HCT116 (cell line): ENCODE results near the gene VGLL2. TPM values are rescaled to one million over a fixed set of nuclear protein-coding genes. Genes with fewer than 3 reads are reported as not detected.

Experiments used
- ATAC-seq: fragments of 200-7000 bp; cut with Tn5 transposase; 2 replicates; pipeline ENCODE4 v1.9.1; 2020; ENCODE audit warnings: mild to moderate bottlenecking, moderate library complexity
- BruUV-seq: library from RNA; stranded (reverse); fragments of 400-500 nt; replicated peaks from 2 replicates; lab custom pipeline; 2021; lab: Mats Ljungman, UMichigan
- CTCF ChIA-PET: fragments of 300-600 bp; sonication (Branson Sonifier 250); formaldehyde crosslinking; loops from one replicate; lab custom pipeline; 2021; ENCODE audit warnings: antibody characterized with exemption; lab: Charles Lee
- POLR2A ChIA-PET: fragments of 300-600, 350-600 bp; sonication (Branson Sonifier 250); formaldehyde crosslinking; loops from one replicate; lab custom pipeline; 2021; ENCODE audit warnings: antibody characterized with exemption; lab: Charles Lee
- RAD21 ChIA-PET, 2 experiments: fragments of 300-600 bp; sonication (Branson Sonifier 250); formaldehyde crosslinking; loops; one replicate each; lab custom pipeline; 2023; ENCODE audit warnings: low total read pairs in 2 of 2; ENCODE audit not compliant: uncharacterized antibody in 2 of 2, unreplicated experiment in 2 of 2, low non-redundant PET in 1 of 2; lab: Charles Lee
- DNase-seq: peaks from one replicate; pipeline ENCODE4 v3.0.0-alpha.2; 2010; ENCODE audit warnings: low read depth, low spot score
- H2AFZ ChIP-seq: fragments of 200-600 bp; shearing (Covaris generic), sonication (generic); 2 replicates; pipeline ENCODE4 v1.6.1; 2017; ENCODE audit warnings: low read depth, mixed run types, mixed read lengths, antibody characterized with exemption, low read length; ENCODE audit not compliant: poor library complexity, severe bottlenecking
- H3K27ac ChIP-seq: 2 replicates; pipeline ENCODE4 v1.5.1; 2012; ENCODE audit warnings: low read depth, low read length
- H3K27me3 ChIP-seq: fragments of 200-600 bp; sonication (generic); 2 replicates; pipeline ENCODE4 v1.6.1; 2016; ENCODE audit warnings: mixed run types, low read length, mixed read lengths; ENCODE audit not compliant: insufficient read depth
- H3K36me3 ChIP-seq, 2 experiments: fragments of 200-500 bp in 1 of 2; fragments of 200-600 bp in 1 of 2; sonication (Bioruptor generic) in 1 of 2; sonication (generic) in 1 of 2; 2 replicates each; pipeline versions ENCODE4 v1.5.1 to v1.6.1; 2014 to 2016; ENCODE audit warnings: low read length in 2 of 2, inconsistent platforms in 1 of 2, mixed read lengths in 1 of 2, mixed run types in 1 of 2; ENCODE audit not compliant: insufficient read depth in 2 of 2, control insufficient read depth in 1 of 2
- H3K4me1 ChIP-seq, 2 experiments: fragments of 200-600 bp in 1 of 2; sonication (generic) in 1 of 2; 2 replicates each; pipeline versions ENCODE4 v1.5.1 to v1.6.1; 2012 to 2017; ENCODE audit warnings: low read length in 2 of 2, inconsistent platforms in 1 of 2, mild to moderate bottlenecking in 1 of 2, mixed read lengths in 1 of 2, mixed run types in 1 of 2, moderate library complexity in 1 of 2; ENCODE audit not compliant: insufficient read depth in 2 of 2, control insufficient read depth in 1 of 2
- H3K4me2 ChIP-seq: fragments of 200-600 bp; sonication (generic); 2 replicates; pipeline ENCODE4 v1.6.1; 2017; ENCODE audit warnings: mixed run types, low read length, mixed read lengths
- H3K4me3 ChIP-seq, 2 experiments: fragments of 200-600 bp in 1 of 2; sonication (generic) in 1 of 2; replicated peaks in 1 of 2; 2 replicates each; pipeline ENCODE4 v1.5.1; 2011 to 2016; ENCODE audit warnings: low read length in 2 of 2, control low read depth in 1 of 2, low read depth in 1 of 2, mild to moderate bottlenecking in 1 of 2, mixed read lengths in 1 of 2, mixed run types in 1 of 2
- H3K79me2 ChIP-seq: fragments of 200-600 bp; sonication (generic); 2 replicates; pipeline ENCODE4 v1.6.1; 2017; ENCODE audit warnings: mild to moderate bottlenecking, mixed run types, low read length, moderate library complexity, mixed read lengths; ENCODE audit not compliant: insufficient read depth
- H3K9ac ChIP-seq: fragments of 200-600 bp; sonication (generic); 2 replicates; pipeline ENCODE4 v1.6.1; 2016; ENCODE audit warnings: low read length, mixed read lengths
- H3K9me2 ChIP-seq: fragments of 200-600 bp; sonication (generic), shearing (Covaris generic); 2 replicates; pipeline ENCODE4 v1.6.1; 2017; ENCODE audit warnings: mixed run types, mild to moderate bottlenecking, moderate library complexity; ENCODE audit not compliant: insufficient read depth
- H3K9me3 ChIP-seq, 2 experiments: fragments of 200-500 bp in 1 of 2; fragments of 200-600 bp in 1 of 2; sonication (Bioruptor generic) in 1 of 2; sonication (generic) in 1 of 2; 2 replicates each; pipeline ENCODE4 v1.6.1; 2014 to 2017; ENCODE audit warnings: low read length in 2 of 2, mixed read lengths in 2 of 2, inconsistent platforms in 1 of 2, low read depth in 1 of 2, mild to moderate bottlenecking in 1 of 2, mixed run types in 1 of 2, moderate library complexity in 1 of 2; ENCODE audit not compliant: control insufficient read depth in 1 of 2, insufficient read depth in 1 of 2
- H4K20me1 ChIP-seq: fragments of 200-600 bp; sonication (generic), shearing (Covaris generic); 2 replicates; pipeline ENCODE4 v1.6.1; 2017; ENCODE audit warnings: mixed run types, mild to moderate bottlenecking, moderate library complexity; ENCODE audit not compliant: insufficient read depth
- CEBPB ChIP-seq: IDR thresholded peaks from 2 replicates; pipeline ENCODE4 v1.6.1; 2012; ENCODE audit warnings: low read depth
- CTCF ChIP-seq, 3 experiments: fragments of 200-600 bp in 1 of 3; sonication (generic) in 1 of 3; IDR thresholded peaks in 2 of 3; conservative IDR thresholded peaks in 1 of 3; 2 replicates each; pipeline ENCODE4 v1.5.1; 2012 to 2017; ENCODE audit warnings: low read depth in 2 of 3, low read length in 2 of 3, antibody characterized with exemption in 1 of 3, borderline replicate concordance in 1 of 3, control low read depth in 1 of 3, mild to moderate bottlenecking in 1 of 3, mixed read lengths in 1 of 3, mixed run types in 1 of 3, moderate library complexity in 1 of 3; ENCODE audit not compliant: insufficient read depth in 1 of 3
- EGR1 ChIP-seq: IDR thresholded peaks from 2 replicates; pipeline ENCODE4 v1.6.1; 2012; ENCODE audit warnings: low read depth
- ELF1 ChIP-seq: IDR thresholded peaks from 2 replicates; pipeline ENCODE4 v1.6.1; 2012; ENCODE audit warnings: low read depth, borderline replicate concordance
- EZH2phosphoT487 ChIP-seq: fragments of 200-600 bp; IDR thresholded peaks from 2 replicates; pipeline ENCODE4 v1.6.1; 2018; ENCODE audit warnings: antibody characterized with exemption, borderline replicate concordance
- MAX ChIP-seq: IDR thresholded peaks from 2 replicates; pipeline ENCODE4 v1.6.1; 2012
- POLR2A ChIP-seq: IDR thresholded peaks from 2 replicates; pipeline ENCODE4 v1.7.0; 2011; ENCODE audit warnings: borderline replicate concordance; ENCODE audit not compliant: insufficient read depth, insufficient read length; ENCODE audit errors: extremely low read depth
- POLR2AphosphoS5 ChIP-seq: IDR thresholded peaks from 2 replicates; pipeline ENCODE4 v1.6.1; 2011; ENCODE audit warnings: mild to moderate bottlenecking, low read depth, low read length, moderate library complexity
- RAD21 ChIP-seq: IDR thresholded peaks from 2 replicates; pipeline ENCODE4 v1.6.1; 2012; ENCODE audit warnings: low read depth, mild to moderate bottlenecking
- YY1 ChIP-seq: IDR thresholded peaks from 2 replicates; pipeline ENCODE4 v1.6.1; 2011; ENCODE audit warnings: low read length, low read depth, moderate library complexity, mild to moderate bottlenecking; ENCODE audit not compliant: insufficient replicate concordance; ENCODE audit errors: extremely low read depth
- intact Hi-C: fragments of 100-400 bp; cut with micrococcal nuclease; formaldehyde crosslinking; loops from 2 replicates; pipeline ENCODE4 v1.10.0; 2022
- total RNA-seq: library from RNA; stranded (reverse); gene quantifications from one replicate; pipeline ENCODE4 v1.2.1, GENCODE V29; 2021; ENCODE audit not compliant: unreplicated experiment
- TF ChIP-seq, protein P1 (sequence below): IDR thresholded peaks from 2 replicates; pipeline ENCODE4 v1.6.1; 2012

The VGLL2 gene
- total RNA-seq, 1 experiment from 2014 or later, result not detected

DNA sequence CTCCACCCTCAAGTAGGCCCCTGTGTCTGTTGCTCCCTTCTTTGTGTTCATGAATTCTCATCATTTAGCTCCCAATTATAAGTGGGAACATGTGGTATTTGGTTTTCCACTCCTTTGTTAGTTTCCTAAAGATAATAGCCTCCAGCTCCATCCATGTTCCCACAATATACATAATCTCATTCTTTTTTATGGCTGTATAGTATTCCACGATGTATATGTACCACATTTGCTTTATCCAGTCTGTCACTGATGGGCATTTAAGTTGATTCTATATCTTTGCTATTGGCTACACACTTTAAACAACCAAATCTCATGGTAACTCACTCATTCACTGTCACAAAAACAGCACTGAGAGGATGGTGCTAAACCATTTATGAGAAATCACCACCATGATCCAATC, 35.5 kb upstream of the VGLL2 start:
- Histone ChIP-seq H3K4me3 (no peak overlapping the region), H3K36me3 (no peaks in the 10 kb centered on the region), H2AFZ (no peak overlapping the region), H3K9ac (no peak overlapping the region), H3K9me2 (no peaks in the 10 kb centered on the region), H4K20me1 (no peaks in the 10 kb centered on the region), H3K4me2 (no peak overlapping the region), H3K27ac (no peak overlapping the region), H3K4me1 (no peaks in the 10 kb centered on the region), H3K9me3 (no peaks in the 10 kb centered on the region)
- RAD21 ChIA-PET, result no interaction called here
- DNase-seq, result no peak
- BruUV-seq, result no TSS peak
- intact Hi-C loops, result no loop called here
- no peak for ATAC-seq
- TF ChIP-seq CEBPB (no peak), EGR1 (no peak), MAX (no peak), YY1 (no peak), POLR2A (no peak), CTCF (IDR thresholded peaks at IDR 0.05 in 2 of 3, conservative IDR thresholded peaks at IDR 0.05 in 1 of 3; ENCODE audit: borderline replicate concordance in 1 of 3, insufficient read depth in 1 of 3, low read depth in 2 of 3, low read length in 2 of 3) (no peak), RAD21 (no peak)
- TF ChIP-seq, all 23 proteins: peak for 0
- Histone ChIP-seq H3K27me3 (no peaks in the 10 kb centered on the region), H3K79me2 (no peaks in the 10 kb centered on the region)
- ChIA-PET POLR2A (no interaction called here), CTCF (no interaction called here)

DNA sequence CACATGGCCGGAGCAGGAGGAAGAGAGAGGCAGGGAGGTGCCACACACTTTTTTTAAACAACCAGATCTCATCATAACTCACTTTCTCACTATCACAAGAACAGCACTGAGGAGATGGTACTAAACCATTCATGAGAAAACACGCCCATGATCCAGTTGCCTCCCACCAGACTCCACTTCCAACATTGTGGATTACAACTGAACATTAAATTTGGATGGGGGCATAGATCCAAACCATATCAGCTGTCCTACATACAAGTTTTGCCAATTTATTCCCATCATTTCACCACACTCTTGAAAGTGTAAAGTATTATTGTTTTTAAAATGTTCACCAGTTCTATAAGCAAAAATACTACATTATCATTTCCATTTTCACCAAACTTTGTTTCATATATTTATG, 33.9 kb upstream of the VGLL2 start:
- intact Hi-C loops, result no loop called here
- Histone ChIP-seq H3K4me3 (no peak overlapping the region), H3K9ac (no peak overlapping the region), H2AFZ (no peak overlapping the region), H3K4me1 (no peaks in the 10 kb centered on the region), H3K27me3 (no peaks in the 10 kb centered on the region), H3K9me3 (no peaks in the 10 kb centered on the region), H3K9me2 (no peaks in the 10 kb centered on the region), H3K4me2 (no peak overlapping the region), H3K27ac (no peak overlapping the region), H4K20me1 (no peaks in the 10 kb centered on the region), H3K36me3 (no peaks in the 10 kb centered on the region), H3K79me2 (no peaks in the 10 kb centered on the region)
- no TSS peak for BruUV-seq
- CTCF ChIA-PET, result no interaction called here
- RAD21 ChIA-PET, result no interaction called here
- no peak for ATAC-seq
- DNase-seq, result no peak
- POLR2A ChIA-PET, result no interaction called here
- TF ChIP-seq EZH2phosphoT487 (no peak), CTCF (IDR thresholded peaks at IDR 0.05 in 2 of 3, conservative IDR thresholded peaks at IDR 0.05 in 1 of 3; ENCODE audit: borderline replicate concordance in 1 of 3, insufficient read depth in 1 of 3, low read depth in 2 of 3, low read length in 2 of 3) (no peak), ELF1 (no peak), POLR2AphosphoS5 (no peak)
- TF ChIP-seq, protein P1, sequence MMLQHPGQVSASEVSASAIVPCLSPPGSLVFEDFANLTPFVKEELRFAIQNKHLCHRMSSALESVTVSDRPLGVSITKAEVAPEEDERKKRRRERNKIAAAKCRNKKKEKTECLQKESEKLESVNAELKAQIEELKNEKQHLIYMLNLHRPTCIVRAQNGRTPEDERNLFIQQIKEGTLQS, result no peak
